Brain microvascular endothelial cell (primary cell): ENCODE results near the gene CARMIL3.
"Not testable (repeated sequence)": the region's sequence is repeated elsewhere in the genome, so short reads cannot be mapped to it uniquely, and the experiment has no call there.

Experiments used
- DNase-seq: peaks from one replicate; pipeline ENCODE4 v3.0.0-alpha.2; 2020
- H3K27ac ChIP-seq: fragments of 250-450 bp; sonication (Bioruptor Pico); 2 replicates; pipeline ENCODE4 v1.5.1; 2020; ENCODE audit warnings: mild to moderate bottlenecking, moderate library complexity
- H3K27me3 ChIP-seq: fragments of 250-450 bp; sonication (Bioruptor Pico); replicated peaks from 2 replicates; pipeline ENCODE4 v1.5.1; 2020; ENCODE audit warnings: mild to moderate bottlenecking
- H3K36me3 ChIP-seq: fragments of 250-450 bp; sonication (Bioruptor Pico); replicated peaks from 2 replicates; pipeline ENCODE4 v1.5.1; 2020; ENCODE audit warnings: mild to moderate bottlenecking
- H3K4me3 ChIP-seq: 2 replicates; pipeline ENCODE4 v1.5.1; 2011; ENCODE audit warnings: low read depth, mild to moderate bottlenecking, control low read depth, low read length, moderate library complexity
- CTCF ChIP-seq: IDR thresholded peaks from 2 replicates; pipeline ENCODE4 v1.5.1; 2011; ENCODE audit warnings: low read depth, mild to moderate bottlenecking, moderate library complexity, low read length, control low read depth, inconsistent platforms; ENCODE audit errors: missing control alignments
- in situ Hi-C: cut with HindIII; loops from 2 replicates; pipeline ENCODE4 v1.10.0; 2017; ENCODE audit warnings: low sequenced_read_pairs, low pct_ligation_motif_present

Gene CARMIL3

GRCh38 chr14:24013654-24014514, 37.9 kb upstream of the CARMIL3 start:
- Histone ChIP-seq H3K4me3 (no peak overlapping the region), H3K36me3 (no peaks in the 10 kb centered on the region), H3K27ac (no peak overlapping the region), H3K27me3 (no peaks in the 10 kb centered on the region)
- peak; percentile 87 for TF ChIP-seq CTCF
- peak; percentile 64 for DNase-seq
- in situ Hi-C loops: no loop called here

GRCh38 chr14:24015745-24016144, 36.1 kb upstream of the CARMIL3 start:
- H3K27me3 ChIP-seq, H3K4me3 ChIP-seq, H3K36me3 ChIP-seq, in situ Hi-C loops, H3K27ac ChIP-seq, DNase-seq: not testable (repeated sequence)

- DNase-seq, H3K27me3 ChIP-seq, in situ Hi-C loops, H3K4me3 ChIP-seq, H3K36me3 ChIP-seq, H3K27ac ChIP-seq: not testable (repeated sequence)
These were observed 32.8 kb upstream of the CARMIL3 start for GRCh38 chr14:24018978-24019377.

- in situ Hi-C loops, DNase-seq: not testable (repeated sequence)
- TF ChIP-seq CTCF: peak; percentile 34
These were observed 31.9 kb upstream of the CARMIL3 start for GRCh38 chr14:24019944-24020343.

GRCh38 chr14:24020520-24020919, 31.3 kb upstream of the CARMIL3 start:
- H3K4me3 ChIP-seq, H3K27ac ChIP-seq, in situ Hi-C loops, H3K36me3 ChIP-seq, DNase-seq, H3K27me3 ChIP-seq: not testable (repeated sequence)

More at GRCh38 chr14:24019944-24020343, 31.9 kb upstream of the CARMIL3 start:
- H3K27me3 ChIP-seq, H3K27ac ChIP-seq, H3K4me3 ChIP-seq, H3K36me3 ChIP-seq: not testable (repeated sequence)

GRCh38 chr14:24024939-24025418, 26.8 kb upstream of the CARMIL3 start:
- in situ Hi-C loops, DNase-seq: not testable (repeated sequence)

GRCh38 chr14:24029687-24030086, 22.1 kb upstream of the CARMIL3 start:
- DNase-seq, in situ Hi-C loops, H3K27me3 ChIP-seq, H3K36me3 ChIP-seq, H3K27ac ChIP-seq, H3K4me3 ChIP-seq: not testable (repeated sequence)

More at GRCh38 chr14:24024939-24025418, 26.8 kb upstream of the CARMIL3 start:
- H3K27ac ChIP-seq, H3K4me3 ChIP-seq, H3K36me3 ChIP-seq, H3K27me3 ChIP-seq: not testable (repeated sequence)

GRCh38 chr14:24031331-24031730, 20.5 kb upstream of the CARMIL3 start:
- in situ Hi-C loops, H3K27me3 ChIP-seq, H3K36me3 ChIP-seq, H3K4me3 ChIP-seq, DNase-seq, H3K27ac ChIP-seq: not testable (repeated sequence)
